Stimulated activated CD8-positive, alpha-beta memory T cell treated with anti-CD3 and anti-CD28 coated beads, Interleukin-15, amount 100 ng/mL, for 4 hours (primary cell): ENCODE results near the gene NPEPPS.
"Not testable (repeated sequence)": the region's sequence is repeated elsewhere in the genome, so short reads cannot be mapped to it uniquely, and the experiment has no call there.

ENCODE experiments used
- DNase-seq, 2 donors: peaks; one replicate each; pipeline ENCODE4 v3.0.0-alpha.2; 2020; ENCODE audit warnings: low read depth in 2 of 2

Gene NPEPPS

GRCh38 chr17:47560517-47561043 lies 29.7 kb downstream of the NPEPPS start:
- not testable (repeated sequence) for DNase-seq

- not testable (repeated sequence) for DNase-seq
Measured at GRCh38 chr17:47561698-47562405, 30.9 kb downstream of the NPEPPS start.

- not testable (repeated sequence) for DNase-seq
Measured at GRCh38 chr17:47562406-47562705, 31.4 kb downstream of the NPEPPS start.

- DNase-seq = not testable (repeated sequence)
Measured at GRCh38 chr17:47567261-47567660, 36.4 kb downstream of the NPEPPS start.

- DNase-seq = not testable (repeated sequence)
Measured at GRCh38 chr17:47572561-47572960, 41.7 kb downstream of the NPEPPS start.

- not testable (repeated sequence) for DNase-seq
Measured at GRCh38 chr17:47582416-47582815, 51.5 kb downstream of the NPEPPS start.

GRCh38 chr17:47586378-47587055 lies 55.6 kb downstream of the NPEPPS start:
- not testable (repeated sequence) for DNase-seq

GRCh38 chr17:47593522-47593921 lies 62.6 kb downstream of the NPEPPS start:
- DNase-seq = not testable (repeated sequence)

- no peak for DNase-seq
Measured at GRCh38 chr17:47603830-47604597, 73.1 kb downstream of the NPEPPS start.

- no peak for DNase-seq
Measured at GRCh38 chr17:47604598-47604927, 73.7 kb downstream of the NPEPPS start.

GRCh38 chr17:47605011-47605410 lies 74.1 kb downstream of the NPEPPS start:
- DNase-seq = no peak

GRCh38 chr17:47607481-47607880 lies 76.6 kb downstream of the NPEPPS start:
- no peak for DNase-seq

- no peak for DNase-seq
Measured at GRCh38 chr17:47611372-47612350, 80.8 kb downstream of the NPEPPS start.

GRCh38 chr17:47615766-47616424 lies 85.0 kb downstream of the NPEPPS start:
- DNase-seq = no peak

GRCh38 chr17:47618410-47618809 lies 87.5 kb downstream of the NPEPPS start:
- no peak for DNase-seq

GRCh38 chr17:47620503-47621245 lies 89.8 kb downstream of the NPEPPS start:
- no peak for DNase-seq

- DNase-seq = no peak
Measured at GRCh38 chr17:47621293-47622179, 90.6 kb downstream of the NPEPPS start.

- DNase-seq = no peak
Measured at GRCh38 chr17:47622180-47622549, 91.3 kb downstream of the NPEPPS start.

- DNase-seq = no peak
Measured at GRCh38 chr17:47624727-47625068, 93.8 kb downstream of the NPEPPS start.
